ENCODE results near the gene OGDH.

- TF ChIP-seq POLR2A (IDR thresholded peaks at IDR 0.05; ENCODE audit: low read depth, low read length) (no peak), CTCF (conservative IDR thresholded peaks at IDR 0.05; ENCODE audit: low read depth, low read length) (no peak), RAD21 (IDR thresholded peaks at IDR 0.05; ENCODE audit: low read length) (no peak)
These were observed 137.3 kb downstream of the OGDH start for GRCh38 chr7:44743750-44744149.

All from IMR-90 (cell line).